ENCODE data around the gene KPNA2. TPM values are rescaled to one million over a fixed set of nuclear protein-coding genes. Genes with fewer than 3 reads are reported as not detected.
A peak's percentile ranks its signal among the peaks of the same experiment; 100 is the strongest.

Gene KPNA2
- total and polyA plus RNA-seq, 2 of the 8 experiments (the other 6 are each of a cell fraction or from before 2014, with no cell fraction given) = 413 to 612 TPM

DNA sequence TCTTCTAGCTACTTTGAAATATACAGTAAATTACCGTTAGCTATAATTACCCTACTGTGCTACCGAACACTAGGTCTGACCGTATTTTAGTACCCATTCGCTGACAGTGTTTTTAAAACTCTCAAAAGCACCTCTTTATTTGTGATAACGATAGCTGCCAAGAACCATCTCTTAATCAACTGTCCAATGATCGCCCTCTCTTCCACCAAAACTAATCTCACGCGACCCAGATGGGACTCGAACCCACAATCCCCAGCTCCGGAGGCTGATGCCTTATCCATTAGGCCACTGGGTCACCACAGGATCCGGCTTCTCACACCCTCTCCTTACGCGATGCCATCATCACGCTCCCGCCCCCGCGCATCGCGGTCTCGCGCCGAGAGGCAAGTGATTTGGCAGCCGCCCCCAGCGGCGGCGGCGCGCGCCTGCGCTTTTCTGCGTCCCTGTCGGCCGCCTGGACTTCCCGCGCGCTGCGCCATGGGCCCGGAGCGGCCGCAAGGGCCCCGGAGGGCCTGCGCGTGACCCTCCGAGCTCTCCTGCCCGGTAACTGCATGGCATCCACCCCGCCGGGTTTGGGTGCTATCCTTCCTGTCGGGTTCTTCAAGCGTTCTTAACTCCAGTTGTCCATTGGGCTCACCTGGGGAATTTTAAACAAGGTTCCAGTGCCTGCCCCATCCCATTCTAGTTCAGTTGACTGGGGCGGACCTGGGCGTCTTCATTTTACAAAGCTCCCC lies 15.7 kb upstream of the KPNA2 start (continued):
- TF ChIP-seq, protein P1, sequence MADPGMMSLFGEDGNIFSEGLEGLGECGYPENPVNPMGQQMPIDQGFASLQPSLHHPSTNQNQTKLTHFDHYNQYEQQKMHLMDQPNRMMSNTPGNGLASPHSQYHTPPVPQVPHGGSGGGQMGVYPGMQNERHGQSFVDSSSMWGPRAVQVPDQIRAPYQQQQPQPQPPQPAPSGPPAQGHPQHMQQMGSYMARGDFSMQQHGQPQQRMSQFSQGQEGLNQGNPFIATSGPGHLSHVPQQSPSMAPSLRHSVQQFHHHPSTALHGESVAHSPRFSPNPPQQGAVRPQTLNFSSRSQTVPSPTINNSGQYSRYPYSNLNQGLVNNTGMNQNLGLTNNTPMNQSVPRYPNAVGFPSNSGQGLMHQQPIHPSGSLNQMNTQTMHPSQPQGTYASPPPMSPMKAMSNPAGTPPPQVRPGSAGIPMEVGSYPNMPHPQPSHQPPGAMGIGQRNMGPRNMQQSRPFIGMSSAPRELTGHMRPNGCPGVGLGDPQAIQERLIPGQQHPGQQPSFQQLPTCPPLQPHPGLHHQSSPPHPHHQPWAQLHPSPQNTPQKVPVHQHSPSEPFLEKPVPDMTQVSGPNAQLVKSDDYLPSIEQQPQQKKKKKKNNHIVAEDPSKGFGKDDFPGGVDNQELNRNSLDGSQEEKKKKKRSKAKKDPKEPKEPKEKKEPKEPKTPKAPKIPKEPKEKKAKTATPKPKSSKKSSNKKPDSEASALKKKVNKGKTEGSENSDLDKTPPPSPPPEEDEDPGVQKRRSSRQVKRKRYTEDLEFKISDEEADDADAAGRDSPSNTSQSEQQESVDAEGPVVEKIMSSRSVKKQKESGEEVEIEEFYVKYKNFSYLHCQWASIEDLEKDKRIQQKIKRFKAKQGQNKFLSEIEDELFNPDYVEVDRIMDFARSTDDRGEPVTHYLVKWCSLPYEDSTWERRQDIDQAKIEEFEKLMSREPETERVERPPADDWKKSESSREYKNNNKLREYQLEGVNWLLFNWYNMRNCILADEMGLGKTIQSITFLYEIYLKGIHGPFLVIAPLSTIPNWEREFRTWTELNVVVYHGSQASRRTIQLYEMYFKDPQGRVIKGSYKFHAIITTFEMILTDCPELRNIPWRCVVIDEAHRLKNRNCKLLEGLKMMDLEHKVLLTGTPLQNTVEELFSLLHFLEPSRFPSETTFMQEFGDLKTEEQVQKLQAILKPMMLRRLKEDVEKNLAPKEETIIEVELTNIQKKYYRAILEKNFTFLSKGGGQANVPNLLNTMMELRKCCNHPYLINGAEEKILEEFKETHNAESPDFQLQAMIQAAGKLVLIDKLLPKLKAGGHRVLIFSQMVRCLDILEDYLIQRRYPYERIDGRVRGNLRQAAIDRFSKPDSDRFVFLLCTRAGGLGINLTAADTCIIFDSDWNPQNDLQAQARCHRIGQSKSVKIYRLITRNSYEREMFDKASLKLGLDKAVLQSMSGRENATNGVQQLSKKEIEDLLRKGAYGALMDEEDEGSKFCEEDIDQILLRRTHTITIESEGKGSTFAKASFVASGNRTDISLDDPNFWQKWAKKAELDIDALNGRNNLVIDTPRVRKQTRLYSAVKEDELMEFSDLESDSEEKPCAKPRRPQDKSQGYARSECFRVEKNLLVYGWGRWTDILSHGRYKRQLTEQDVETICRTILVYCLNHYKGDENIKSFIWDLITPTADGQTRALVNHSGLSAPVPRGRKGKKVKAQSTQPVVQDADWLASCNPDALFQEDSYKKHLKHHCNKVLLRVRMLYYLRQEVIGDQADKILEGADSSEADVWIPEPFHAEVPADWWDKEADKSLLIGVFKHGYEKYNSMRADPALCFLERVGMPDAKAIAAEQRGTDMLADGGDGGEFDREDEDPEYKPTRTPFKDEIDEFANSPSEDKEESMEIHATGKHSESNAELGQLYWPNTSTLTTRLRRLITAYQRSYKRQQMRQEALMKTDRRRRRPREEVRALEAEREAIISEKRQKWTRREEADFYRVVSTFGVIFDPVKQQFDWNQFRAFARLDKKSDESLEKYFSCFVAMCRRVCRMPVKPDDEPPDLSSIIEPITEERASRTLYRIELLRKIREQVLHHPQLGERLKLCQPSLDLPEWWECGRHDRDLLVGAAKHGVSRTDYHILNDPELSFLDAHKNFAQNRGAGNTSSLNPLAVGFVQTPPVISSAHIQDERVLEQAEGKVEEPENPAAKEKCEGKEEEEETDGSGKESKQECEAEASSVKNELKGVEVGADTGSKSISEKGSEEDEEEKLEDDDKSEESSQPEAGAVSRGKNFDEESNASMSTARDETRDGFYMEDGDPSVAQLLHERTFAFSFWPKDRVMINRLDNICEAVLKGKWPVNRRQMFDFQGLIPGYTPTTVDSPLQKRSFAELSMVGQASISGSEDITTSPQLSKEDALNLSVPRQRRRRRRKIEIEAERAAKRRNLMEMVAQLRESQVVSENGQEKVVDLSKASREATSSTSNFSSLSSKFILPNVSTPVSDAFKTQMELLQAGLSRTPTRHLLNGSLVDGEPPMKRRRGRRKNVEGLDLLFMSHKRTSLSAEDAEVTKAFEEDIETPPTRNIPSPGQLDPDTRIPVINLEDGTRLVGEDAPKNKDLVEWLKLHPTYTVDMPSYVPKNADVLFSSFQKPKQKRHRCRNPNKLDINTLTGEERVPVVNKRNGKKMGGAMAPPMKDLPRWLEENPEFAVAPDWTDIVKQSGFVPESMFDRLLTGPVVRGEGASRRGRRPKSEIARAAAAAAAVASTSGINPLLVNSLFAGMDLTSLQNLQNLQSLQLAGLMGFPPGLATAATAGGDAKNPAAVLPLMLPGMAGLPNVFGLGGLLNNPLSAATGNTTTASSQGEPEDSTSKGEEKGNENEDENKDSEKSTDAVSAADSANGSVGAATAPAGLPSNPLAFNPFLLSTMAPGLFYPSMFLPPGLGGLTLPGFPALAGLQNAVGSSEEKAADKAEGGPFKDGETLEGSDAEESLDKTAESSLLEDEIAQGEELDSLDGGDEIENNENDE (IDR thresholded peaks at IDR 0.05; ENCODE audit: insufficient replicate concordance, low read length) = no peak
- TF ChIP-seq SUZ12 (IDR thresholded peaks at IDR 0.05; ENCODE audit: low read length) (no peak), CBX8 (IDR thresholded peaks at IDR 0.05; ENCODE audit: borderline replicate concordance, low read depth, low read length) (no peak), CBX5 (IDR thresholded peaks at IDR 0.05; ENCODE audit: low read depth, low read length) (no peak), SP4 (IDR thresholded peaks at IDR 0.05; ENCODE audit: low read length) (0 out of 2 replicates have a peak, but pooled peaks have one; percentile 80), SIRT6 (IDR thresholded peaks at IDR 0.05; ENCODE audit: low read length) (no peak), KDM5A (IDR thresholded peaks at IDR 0.05; ENCODE audit: low read length) (no peak), CTCF (IDR thresholded peaks at IDR 0.05; ENCODE audit: control extremely low read depth in 1 of 3, insufficient read depth in 1 of 3, low read depth in 1 of 3, low read length in 3 of 3) (peak; percentile 27 to 52 (median 43))

All from H1 (cell line).